Fibroblast of the aortic adventitia (primary cell): ENCODE measurements around the gene GALT. TPM values are rescaled to one million over a fixed set of nuclear protein-coding genes. Genes with fewer than 3 reads are reported as not detected.

Experiments used
- DNase-seq: peaks from one replicate; pipeline ENCODE4 v3.0.0-alpha.2; 2010; ENCODE audit warnings: low read depth
- H3K4me3 ChIP-seq: 2 replicates; pipeline ENCODE4 v1.5.1; 2011; ENCODE audit warnings: low read depth, mild to moderate bottlenecking, control low read depth, low read length, moderate library complexity
- CTCF ChIP-seq: IDR thresholded peaks from 2 replicates; pipeline ENCODE4 v1.5.1; 2011; ENCODE audit warnings: mild to moderate bottlenecking, low read length, control low read depth, inconsistent platforms; ENCODE audit not compliant: insufficient read depth
- total RNA-seq: library from RNA; depleted of rRNA; stranded (reverse); fragments of >200 nt; gene quantifications from 2 replicates; pipeline ENCODE4 v1.2.3, GENCODE V29; 2012; ENCODE audit warnings: low replicate concordance

The GALT gene
- total RNA-seq, 1 donor = 26.8 TPM

GRCh38 chr9:34658461-34658860 is 12.0 kb downstream of the GALT start:
- no peak for DNase-seq
- H3K4me3 ChIP-seq = no peak overlapping the region
- TF ChIP-seq CTCF = no peak

DNA sequence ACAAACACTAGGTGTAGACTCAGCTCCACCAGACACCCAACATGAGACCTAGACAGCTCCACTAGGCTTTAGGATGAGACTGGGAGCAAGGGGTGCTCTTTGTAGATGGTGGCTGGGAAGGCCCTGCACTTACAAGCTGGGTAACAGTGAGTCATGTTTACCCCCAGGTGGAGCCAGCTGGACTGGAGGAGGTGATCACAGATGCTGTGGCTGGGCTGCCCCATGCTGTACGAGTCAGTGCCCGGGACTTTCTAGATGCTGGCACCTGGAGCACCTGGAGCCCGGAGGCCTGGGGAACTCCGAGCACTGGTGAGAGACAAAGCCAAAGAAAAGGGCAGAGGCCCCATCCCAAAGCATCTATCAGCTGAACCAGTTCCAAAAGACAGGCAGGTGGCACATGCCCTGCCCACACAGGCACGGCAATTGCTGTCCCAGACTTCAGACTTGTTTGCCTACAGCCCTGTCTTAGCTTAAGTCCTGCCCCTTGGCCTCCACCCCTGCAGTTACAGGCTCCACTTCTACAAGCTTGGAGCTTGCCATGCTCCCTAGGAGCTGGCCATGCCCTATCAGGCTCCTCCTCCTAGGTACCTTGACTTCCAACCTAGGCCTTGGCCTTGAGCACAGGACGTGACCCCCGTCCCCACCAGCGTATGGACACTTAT is 13.2 kb downstream of the GALT start:
- no peak for DNase-seq
- no peak overlapping the region for H3K4me3 ChIP-seq
- no peak for TF ChIP-seq CTCF

GRCh38 chr9:34662526-34663302 is 16.2 kb downstream of the GALT start, which contains the start of gene CCL27:
Gene CCL27 (minus strand): TSS chr9:34662657. CDS start chr9:34662633, 24 bp downstream.
- DNase-seq = no peak
- TF ChIP-seq CTCF = no peak
- no peak within 1 kb of the TSS for H3K4me3 ChIP-seq

GRCh38 chr9:34663303-34663605 is 16.8 kb downstream of the GALT start:
- DNase-seq = no peak
- TF ChIP-seq CTCF = no peak
- no peak overlapping the region for H3K4me3 ChIP-seq

DNA sequence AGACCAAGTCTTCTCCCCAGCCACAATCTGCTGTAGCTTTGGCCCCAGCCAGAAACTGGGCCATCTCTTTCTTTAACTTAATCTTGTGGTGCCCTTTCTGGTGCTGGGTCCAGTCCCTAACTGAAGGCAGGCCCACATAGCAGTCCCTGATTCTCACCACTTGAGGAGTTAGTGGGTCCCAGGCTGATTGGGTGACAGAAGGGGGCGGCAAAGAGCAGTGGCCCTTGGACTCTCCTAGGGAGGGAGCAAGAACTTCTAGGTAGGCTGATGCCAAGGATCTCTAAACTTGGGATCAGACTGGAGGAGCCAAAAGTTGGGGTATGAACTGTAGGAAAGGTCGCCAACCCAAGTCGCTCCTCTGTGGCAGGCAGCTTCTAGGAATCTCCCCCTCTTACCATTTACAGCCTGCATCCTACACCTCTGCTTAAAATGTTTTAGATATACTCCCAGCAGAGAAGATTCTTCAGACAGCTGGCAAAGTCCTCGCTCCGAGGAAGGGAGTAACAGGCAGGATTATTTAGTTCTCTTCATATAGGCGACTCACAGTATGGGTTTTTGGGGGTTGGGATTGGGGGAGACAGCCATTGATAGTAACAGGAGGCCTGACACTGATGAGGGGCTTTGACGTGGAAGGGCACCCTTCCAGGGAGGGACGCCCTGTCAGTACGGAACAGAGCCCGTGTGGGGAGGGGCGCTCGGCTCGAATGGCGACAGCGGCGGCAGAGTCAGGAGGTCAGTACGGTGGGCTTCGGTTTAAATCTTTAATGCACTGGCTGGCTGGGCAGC is 18.0 kb downstream of the GALT start:
- peak; percentile 99 for TF ChIP-seq CTCF
- peak overlapping the region; percentile 67 for H3K4me3 ChIP-seq
- peak; percentile 77 for DNase-seq

DNA sequence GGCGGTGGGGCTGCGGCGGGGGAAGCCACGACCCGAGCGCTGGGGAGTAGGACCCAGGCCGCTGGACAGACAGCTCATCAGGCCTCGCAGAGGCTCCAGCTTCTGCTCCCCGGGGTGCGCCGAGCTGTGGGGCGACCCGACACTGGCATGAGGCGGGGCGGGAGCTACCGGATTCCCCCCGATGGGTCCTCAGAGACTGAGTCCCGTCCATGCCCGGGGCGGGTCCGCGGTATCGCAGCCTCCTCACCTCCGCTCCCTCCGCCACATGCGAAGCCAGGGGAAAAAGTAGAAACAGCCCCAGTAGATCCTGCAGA is 18.5 kb downstream of the GALT start:
- H3K4me3 ChIP-seq = peak overlapping the region; percentile 67
- no peak for DNase-seq

More for the DNA sequence above, 18.5 kb downstream of the GALT start:
- TF ChIP-seq CTCF = no peak
